Effector CD8-positive, alpha-beta T cell (primary cell): ENCODE data around the gene NXPE4.
"Not testable (repeated sequence)": the region's sequence is repeated elsewhere in the genome, so short reads cannot be mapped to it uniquely, and the experiment has no call there.

Experiments
- DNase-seq: peaks from one replicate; lab custom pipeline; 2025; lab: John Stamatoyannopoulos, UW

NXPE4 gene

GRCh38 chr11:114610550-114610949 is 15.0 kb upstream of the NXPE4 start:
- DNase-seq: no peak

- no peak for DNase-seq
Observed at GRCh38 chr11:114609429-114609828, 13.8 kb upstream of the NXPE4 start.

DNA sequence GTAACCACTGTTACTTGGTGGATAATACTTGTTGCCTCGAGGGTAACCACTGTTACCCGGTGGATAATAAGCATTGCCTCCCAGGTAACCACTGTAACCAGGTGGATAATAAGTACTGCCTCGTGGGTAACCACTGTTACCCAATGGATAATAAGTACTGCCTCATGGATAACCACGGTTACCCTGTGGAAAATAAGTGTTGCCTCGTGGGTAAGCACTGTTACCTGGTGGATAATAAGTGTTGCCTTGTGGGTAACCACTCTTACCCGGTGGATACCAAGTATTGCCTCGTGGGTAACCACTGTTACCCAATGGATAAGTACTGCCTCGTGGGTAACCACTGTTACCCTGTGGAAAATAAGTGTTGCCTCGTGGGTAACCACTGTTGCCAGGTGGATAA is 13.0 kb upstream of the NXPE4 start:
- not testable (repeated sequence) for DNase-seq

DNA sequence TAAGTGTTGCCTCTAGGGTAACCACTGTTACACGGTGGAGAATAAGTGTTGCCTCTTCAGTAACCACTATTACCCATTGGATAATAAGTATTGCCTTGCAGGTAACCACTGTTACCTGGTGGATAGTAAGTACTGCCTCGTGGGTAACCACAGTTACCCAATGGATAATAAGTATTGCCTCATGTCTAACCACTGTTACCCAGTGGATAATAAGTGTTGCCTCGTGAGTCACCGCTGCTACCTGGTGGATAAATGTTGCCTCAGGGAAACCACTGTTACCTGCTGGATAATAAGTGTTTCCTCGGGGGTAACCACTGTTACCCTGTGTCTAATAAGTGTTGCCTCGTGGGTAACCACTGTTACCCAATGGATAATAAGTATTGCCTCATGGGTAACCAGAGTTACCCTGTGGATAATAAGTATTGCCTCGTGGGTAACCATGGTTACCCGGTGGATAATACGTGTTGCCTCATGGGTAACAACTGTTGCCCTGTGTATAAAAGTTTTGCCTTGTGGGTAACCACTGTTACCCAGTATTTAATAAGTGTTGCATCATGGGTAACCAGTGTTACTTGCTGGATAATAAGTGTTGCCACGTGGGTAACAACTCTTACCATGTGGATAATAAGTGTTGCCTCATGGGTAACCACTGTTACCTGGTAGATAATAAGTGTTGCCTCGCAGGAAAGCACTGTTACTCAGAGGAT is 12.3 kb upstream of the NXPE4 start:
- no peak for DNase-seq

- DNase-seq: not testable (repeated sequence)
Observed at GRCh38 chr11:114606802-114607075, 11.2 kb upstream of the NXPE4 start.

DNA sequence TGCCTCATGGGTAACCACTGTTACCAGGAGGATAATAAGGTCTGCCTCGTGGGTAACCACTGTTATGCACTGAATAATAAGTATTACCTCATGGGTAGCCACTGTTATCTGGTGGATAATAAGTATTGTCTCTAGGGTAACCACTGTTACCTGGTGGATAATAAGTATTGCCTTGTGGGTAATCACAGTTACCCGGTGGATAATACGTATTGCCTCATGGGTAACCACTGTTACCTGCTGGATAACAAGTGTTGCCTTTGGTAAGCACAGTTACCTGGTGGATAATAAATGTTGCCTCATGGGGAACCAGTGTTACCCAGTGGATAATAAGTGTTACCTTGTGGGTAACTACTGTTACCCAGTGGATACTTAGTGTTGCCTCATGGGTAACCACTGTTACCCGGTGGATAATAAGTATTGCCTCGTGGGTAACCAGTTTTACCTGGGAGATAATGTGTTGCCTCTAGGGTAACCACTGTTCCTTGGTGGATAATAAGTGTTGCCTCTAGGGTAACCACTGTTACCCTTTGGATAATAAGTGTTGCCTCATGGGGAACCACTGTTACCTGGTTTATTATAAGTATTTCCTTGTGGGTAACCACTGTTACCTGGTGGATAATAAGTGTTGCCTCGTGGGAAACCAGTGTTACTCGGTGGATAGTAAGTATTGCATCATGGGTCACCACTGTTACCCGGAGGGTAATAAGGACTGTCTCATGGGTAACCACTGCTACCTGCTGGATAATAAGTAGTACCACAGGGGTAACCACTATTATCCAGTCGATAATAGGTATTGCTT is 10.6 kb upstream of the NXPE4 start:
- no peak for DNase-seq

GRCh38 chr11:114605370-114605769 is 9.8 kb upstream of the NXPE4 start:
- DNase-seq: no peak

GRCh38 chr11:114604886-114605285 is 9.3 kb upstream of the NXPE4 start:
- DNase-seq: no peak

GRCh38 chr11:114604179-114604813 is 8.7 kb upstream of the NXPE4 start:
- DNase-seq: no peak

- DNase-seq: not testable (repeated sequence)
Observed at GRCh38 chr11:114603151-114603550, 7.6 kb upstream of the NXPE4 start.

DNA sequence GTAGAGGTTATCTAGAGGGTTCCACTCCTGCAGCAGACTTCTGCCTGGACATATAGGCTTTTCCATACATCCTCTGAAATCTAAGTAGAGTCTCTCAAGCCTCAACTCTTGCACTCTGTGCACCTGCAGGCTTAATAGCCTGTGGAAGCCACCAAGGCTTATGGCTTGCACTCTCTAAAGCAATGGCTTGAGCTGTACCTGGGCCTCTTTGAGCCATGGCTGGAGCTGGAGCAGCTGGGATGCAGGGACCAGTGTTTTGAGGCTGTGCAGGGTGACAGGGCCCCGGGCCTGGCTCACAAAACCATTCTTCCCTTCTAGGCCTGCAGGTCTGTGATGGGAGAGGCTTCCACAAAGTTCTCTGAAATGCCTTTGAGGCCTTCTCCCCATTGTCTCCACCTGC is 2.9 kb upstream of the NXPE4 start:
- DNase-seq: no peak

DNA sequence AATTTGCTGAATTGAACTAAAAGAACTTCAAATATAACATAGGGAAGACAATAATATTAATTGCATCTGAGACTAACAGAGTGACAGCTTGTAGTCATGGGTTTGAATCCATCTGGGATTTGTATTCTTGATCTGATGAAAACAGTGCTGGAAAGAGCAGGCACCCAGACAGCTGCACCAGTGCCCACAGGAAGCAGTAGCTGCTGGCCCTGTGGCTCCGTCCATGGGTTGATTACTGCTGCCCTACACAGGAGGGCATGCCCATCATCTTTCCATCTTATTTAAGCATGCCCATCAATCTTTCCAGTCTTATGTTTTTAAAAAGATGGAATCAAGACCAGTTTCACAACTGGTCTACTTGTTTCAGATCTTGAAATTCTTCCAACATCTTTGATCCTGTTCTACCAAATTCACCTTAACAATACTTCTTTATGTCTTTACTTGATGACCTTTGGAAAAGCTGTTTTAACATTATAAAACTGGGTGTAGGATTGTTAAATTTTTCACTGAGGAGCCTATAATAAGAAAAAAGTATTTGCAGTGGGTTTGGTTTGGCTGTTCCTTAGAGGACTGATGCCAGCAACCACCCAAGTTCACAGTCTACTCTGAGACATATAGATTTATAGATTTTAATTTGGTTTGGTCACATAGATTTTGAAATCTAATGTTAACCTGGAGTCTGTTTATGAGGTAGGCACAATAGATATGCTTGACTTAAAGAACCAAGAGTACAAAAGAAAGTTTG is 761 bp upstream of the NXPE4 start:
- DNase-seq: no peak

DNA sequence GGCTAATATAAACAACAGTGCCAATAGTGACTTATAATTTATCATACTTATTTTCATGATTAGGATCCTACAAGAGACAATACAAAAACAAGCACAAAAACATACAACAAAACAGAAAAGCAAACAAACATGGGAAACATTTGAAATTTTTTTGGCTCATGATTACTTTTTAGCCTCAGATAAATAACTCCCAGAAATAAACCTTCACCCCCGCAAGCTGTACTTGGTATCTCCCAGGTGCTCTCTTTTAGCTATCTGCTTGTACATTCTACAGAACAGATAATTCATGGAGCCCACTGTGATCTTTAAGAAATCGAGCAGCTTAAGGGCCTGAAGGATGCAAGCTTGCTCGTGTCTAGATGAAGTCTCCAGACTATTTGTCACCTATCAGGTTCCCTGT is 883 bp downstream of the NXPE4 start:
- DNase-seq: no peak

DNA sequence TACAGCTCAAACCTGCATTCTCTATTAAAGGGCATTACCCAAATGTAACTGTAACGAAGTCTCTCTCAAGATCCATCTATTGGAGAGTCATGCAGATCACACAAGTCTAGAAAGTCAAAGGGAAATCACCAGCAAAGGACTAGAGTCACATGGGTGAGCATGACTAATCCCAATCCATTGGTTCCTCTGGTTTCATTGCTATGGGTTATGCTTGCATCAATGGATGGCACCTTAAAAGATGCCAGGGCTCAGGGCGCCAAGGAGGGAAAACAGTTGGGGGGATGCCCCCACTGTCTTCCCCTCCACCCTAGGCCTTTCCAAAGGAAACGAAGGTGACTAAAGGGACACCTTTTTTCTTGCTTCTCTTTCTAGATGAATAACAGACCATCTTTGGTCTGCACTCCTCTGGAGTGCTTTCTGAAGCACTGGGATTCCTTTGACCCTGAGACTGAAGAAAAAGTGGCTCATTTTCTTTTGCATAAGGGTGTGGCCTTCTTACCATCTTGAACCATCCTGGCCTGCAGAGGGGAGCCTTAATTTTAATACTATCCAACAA is 8.1 kb downstream of the NXPE4 start:
- DNase-seq: no peak

- DNase-seq: no peak
Observed at GRCh38 chr11:114586797-114587196, 8.8 kb downstream of the NXPE4 start.

DNA sequence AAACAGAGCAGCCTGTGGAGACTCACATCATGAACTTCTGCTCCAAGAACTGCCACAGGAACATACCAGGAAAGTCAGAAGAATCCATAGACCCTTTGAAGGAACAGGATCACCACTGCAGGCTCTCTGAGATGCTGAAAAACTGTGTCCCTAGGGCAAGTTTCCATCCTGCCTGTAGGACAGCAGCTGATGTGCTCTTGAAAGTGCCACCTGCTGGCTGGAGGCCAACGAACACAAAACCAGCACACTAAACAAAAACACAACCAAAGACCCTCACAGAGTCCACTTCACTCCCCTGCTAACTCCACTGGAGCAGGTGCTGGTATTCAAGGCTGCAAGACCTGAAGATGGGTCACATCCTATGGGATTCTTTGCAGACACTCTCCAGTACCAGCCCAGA is 23.9 kb downstream of the NXPE4 start:
- no peak for DNase-seq

GRCh38 chr11:114569801-114570200 is 25.8 kb downstream of the NXPE4 start:
- no peak for DNase-seq

- no peak for DNase-seq
Observed at GRCh38 chr11:114566276-114566675, 29.3 kb downstream of the NXPE4 start.

- no peak for DNase-seq
Observed at GRCh38 chr11:114564831-114565230, 30.8 kb downstream of the NXPE4 start.

DNA sequence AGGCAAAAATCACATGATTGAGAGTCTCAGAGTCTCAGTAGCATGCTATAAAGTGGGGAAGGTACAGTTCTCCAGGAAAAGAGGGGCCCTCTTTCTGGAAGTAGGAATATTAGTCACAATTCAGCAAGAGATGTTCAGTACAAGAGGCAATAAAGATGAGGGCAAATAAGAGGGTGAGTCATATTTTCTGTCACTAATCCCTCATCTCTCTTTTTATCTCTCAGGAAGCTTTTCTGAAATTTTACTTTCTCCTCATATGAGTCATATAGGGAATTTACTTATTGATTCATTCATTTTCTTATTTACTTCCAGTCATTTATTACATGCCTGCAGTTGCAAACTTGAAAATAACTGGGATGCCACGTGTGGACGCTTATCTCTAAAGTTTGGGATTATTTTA is 32.5 kb downstream of the NXPE4 start:
- no peak for DNase-seq

DNA sequence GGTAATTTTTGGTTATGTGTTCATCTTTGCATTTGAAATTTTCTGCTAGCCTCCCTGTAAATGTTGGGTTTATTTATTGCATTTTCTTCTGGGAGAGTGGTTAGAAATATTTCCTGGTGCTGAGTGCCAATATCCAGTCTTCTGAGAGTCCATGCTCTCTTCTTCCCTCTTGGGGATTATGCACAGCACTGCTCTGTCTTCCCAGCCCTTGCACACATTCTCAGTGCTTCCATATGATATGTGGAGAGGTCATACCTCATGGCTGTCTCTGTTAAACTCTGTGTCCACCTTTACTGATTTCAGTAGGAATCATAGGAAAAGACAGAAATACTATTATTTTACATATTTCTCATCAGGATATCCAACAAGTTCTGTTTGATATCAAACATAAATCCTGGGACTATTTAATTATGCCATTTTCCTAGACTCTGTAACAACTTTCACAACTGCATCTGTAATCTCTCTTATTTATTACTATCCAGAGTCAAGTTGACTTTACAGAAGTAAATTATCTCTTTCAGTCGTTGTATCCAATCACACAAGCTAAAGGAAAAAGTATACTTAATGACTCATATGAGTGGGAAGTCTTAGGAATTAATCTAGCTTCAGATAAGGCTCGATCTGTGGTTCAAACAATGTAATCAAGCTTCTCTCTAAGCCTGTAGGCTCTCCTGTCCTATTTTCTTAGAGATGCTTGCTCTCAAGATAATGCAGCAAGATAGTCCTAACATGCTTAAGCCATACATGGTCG is 33.2 kb downstream of the NXPE4 start:
- DNase-seq: no peak
